ENCODE measurements around the gene ATP8A2. TPM values are rescaled to one million over a fixed set of nuclear protein-coding genes. Genes with fewer than 3 reads are reported as not detected.
"Not testable (repeated sequence)": the region's sequence is repeated elsewhere in the genome, so short reads cannot be mapped to it uniquely, and the experiment has no call there.

ATP8A2 gene
- 0.05 TPM for total RNA-seq
- long read RNA-seq: 0 reads

DNA sequence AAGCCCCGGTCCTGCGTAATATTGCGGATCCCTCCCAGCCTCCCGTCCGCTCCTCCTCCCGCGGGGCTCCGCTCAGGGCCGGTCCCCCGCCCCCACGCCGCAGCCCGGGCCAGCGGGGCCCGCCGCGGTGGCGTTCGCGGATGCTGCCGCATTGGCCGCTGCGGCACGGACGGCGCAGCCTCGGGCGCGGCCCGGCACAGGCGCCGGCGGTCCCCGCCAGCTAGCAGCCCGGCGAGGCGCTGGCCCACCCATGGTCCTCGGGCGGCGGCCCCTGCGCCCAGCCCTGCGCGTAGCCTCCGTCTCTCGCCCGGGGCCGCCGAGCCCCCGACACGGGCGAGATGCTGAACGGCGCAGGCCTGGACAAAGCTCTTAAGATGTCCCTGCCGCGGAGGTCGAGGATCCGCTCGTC is at the start of gene ATP8A2:
ATP8A2 (plus strand) TSS at position 100 of the 409 bp plus-strand sequence; CDS start at position 339, 239 bp downstream.
- no peak for DNase-seq
- ATAC-seq (ENCODE audit: poor library complexity): no peak
- intact Hi-C loops (cut with DNase I): no loop called here

DNA sequence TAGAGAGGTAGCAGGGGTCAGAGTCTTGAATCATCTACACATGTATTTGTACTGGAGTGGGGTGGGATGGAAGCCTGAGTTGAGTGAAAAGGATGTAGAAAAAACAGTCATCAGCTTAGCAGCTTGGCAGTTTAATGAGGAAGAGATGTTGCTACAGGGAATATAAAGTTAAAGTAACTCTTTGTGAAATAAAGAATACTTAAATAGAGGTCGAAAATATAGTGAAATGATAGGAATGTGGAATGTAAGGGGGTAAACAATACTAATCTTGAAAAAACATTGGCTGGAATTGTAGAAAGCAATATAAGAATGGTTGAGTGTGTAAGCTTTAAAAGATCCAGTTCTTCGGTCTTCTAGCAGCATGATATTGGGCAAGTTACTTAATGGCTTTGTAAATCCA is 47.7 kb upstream of the ATP8A2 start:
- DNase-seq (no peak), ATAC-seq (ENCODE audit: poor library complexity) (no peak)

DNA sequence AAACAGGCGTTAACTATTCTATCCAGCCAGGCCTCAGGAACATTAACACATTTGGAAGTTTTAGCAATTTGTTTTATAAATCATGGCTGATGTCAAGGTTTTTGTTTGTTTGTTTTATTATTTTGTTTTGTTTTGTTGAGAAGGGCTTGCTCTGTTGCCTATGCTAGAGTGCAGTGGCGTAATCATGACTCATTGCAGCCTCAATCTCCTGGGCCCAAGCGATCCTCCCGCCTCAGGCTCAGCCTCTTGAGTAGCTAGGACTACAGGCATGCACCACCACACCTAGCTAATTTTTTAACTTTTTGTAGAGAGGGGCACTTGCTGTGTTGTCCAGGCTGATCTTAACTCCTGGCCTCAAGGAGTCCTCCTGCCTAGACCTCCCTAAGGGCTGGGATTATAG is 42.1 kb upstream of the ATP8A2 start:
- ATAC-seq (ENCODE audit: poor library complexity) (no peak), DNase-seq (no peak)
- intact Hi-C loops (cut with DNase I): no loop called here

More for the DNA sequence above, 47.7 kb upstream of the ATP8A2 start:
- intact Hi-C loops (cut with DNase I): no loop called here

DNA sequence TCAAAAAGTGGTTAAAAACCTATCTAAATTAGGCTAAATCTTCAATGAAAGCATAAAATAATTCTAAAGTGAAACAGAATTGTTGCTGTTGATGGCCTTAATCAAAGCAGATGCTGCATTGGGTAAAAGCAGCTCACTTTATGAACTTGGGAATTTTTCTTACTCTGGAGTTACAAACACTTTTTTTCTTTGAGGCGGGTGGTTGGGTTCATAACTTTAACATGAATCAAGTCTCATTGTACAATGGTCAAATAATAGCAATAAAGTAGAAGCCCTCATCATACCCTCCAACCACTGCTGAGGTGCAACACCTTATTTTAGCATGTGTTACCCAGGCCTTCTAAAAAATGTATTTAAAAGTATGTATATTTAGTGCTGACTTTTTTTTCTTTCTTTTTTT is 41.2 kb upstream of the ATP8A2 start:
- ATAC-seq (ENCODE audit: poor library complexity): no peak
- intact Hi-C loops (cut with DNase I): no loop called here
- no peak for DNase-seq

DNA sequence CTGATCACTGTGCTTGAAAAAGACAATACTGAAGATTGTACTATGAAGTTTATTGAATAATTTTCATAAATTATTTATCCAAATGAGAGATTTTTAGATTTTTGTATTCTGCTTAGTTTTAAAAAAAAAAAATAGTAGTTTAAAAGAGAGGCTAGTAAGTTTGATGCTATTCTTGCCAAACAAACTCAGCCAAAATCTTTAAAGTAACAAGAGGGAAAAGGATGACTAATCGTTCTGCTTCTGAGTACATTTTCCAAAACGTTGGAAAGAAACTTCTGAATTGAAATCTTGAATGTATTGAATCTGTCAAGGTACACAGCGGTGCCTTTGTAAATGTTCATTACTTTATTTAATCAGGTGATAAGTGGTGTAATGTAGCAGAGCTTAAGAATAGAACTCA is 35.9 kb upstream of the ATP8A2 start:
- intact Hi-C loops (cut with DNase I): no loop called here
- DNase-seq (no peak), ATAC-seq (ENCODE audit: poor library complexity) (no peak)

DNA sequence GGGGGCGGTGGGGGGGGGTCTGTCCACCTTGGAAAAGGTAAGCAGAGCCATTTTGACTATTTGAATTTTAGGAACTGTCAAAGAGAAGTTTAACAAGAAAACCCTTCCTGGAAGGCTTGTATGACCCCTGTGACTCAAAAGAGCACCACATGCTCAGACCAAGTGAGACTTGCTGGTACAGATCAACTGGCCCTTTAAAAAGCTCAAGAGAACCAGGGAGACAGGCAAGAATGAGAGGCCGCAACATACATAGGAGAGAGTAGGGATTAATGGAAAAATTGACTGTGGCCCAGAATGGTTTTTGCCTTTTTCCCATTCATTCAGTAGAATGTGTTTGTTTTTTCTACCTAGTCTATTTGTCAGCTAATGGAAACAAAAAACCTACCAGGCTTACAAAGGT is 26.2 kb upstream of the ATP8A2 start:
- ATAC-seq (ENCODE audit: poor library complexity): no peak

DNA sequence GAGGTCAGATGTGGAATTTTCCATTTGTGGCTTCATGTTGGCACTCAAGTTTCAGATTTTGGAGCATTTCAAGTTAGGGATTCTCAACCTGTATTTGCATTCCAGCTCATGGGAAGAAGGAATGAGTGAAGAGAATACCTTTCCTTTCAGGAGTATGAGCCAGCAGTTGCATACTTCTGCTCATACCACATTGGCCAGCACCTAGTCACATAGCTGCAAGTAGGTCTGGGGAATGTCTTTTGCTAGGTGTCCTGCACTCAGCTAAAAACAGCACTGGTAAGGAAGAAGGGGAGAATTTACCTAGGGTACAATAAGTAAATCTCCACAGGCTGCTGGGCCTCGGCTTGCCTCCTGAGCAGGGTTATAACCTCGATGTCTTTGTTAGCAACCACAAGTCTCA is 24.6 kb upstream of the ATP8A2 start:
- no peak for ATAC-seq (ENCODE audit: poor library complexity)
- no peak for DNase-seq
- intact Hi-C loops (cut with DNase I): no loop called here

More for the DNA sequence above, 26.2 kb upstream of the ATP8A2 start:
- DNase-seq: no peak
- intact Hi-C loops (cut with DNase I): no loop called here

DNA sequence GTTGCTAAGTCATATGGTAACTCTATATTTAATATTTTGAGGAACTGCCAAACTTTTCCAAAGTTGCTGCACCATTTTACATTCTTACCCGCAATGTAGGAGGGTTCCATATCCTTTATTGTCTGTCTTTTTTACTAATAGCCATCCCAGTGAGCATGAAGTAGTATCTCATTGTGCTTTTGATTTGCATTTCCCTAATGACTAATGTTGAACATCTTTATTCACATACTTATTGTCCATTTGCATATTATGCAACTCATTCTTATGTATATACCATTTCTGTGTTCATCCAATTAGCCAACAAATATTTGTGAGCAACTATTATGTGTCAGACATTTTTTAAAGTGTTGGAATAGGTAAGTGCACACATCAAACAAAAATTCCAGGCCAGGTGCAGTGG is 20.4 kb upstream of the ATP8A2 start:
- intact Hi-C loops (cut with DNase I): no loop called here
- ATAC-seq (ENCODE audit: poor library complexity) (no peak), DNase-seq (no peak)

DNA sequence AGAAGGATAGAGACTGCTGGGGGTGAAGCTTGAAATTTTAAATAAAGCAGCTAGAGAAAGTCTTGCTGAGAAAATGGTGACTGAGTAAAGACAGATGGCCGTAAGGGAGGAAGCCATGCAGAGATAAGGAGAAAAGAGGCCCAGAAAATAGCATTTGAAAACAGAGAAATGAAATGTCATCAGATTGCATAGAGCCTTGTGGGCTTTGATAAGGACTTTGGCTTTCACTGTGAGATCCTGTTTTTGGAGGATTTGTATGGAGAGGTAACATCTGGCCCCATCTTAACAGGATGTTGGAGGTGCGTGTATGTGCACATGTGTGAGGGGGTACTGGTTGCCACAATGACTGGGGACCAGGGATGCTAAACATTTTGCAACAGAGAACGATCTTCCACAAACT is 19.5 kb upstream of the ATP8A2 start:
- DNase-seq: no peak
- intact Hi-C loops (cut with DNase I): no loop called here

DNA sequence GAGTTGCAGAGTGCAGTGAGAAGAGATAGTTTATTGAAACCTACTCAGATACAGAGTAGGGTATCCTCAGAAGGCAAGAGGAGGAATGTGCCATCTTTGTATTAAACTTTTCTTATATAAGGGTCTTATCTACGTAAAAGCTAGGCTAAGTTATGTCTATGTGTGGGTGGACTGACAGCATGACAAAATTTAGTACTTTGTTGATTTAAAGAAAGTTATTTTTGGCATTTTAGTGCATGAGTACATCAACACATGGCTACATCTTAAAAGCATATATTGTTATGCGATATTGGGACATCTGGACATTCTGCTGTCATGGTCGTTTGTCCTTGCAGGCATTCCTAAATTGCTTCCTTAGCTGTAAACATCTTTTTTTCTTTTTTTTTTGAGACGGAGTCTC is 19.0 kb upstream of the ATP8A2 start:
- DNase-seq (no peak), ATAC-seq (ENCODE audit: poor library complexity) (no peak)
- intact Hi-C loops (cut with DNase I): no loop called here

More for the DNA sequence above, 19.5 kb upstream of the ATP8A2 start:
- no peak for ATAC-seq (ENCODE audit: poor library complexity)

DNA sequence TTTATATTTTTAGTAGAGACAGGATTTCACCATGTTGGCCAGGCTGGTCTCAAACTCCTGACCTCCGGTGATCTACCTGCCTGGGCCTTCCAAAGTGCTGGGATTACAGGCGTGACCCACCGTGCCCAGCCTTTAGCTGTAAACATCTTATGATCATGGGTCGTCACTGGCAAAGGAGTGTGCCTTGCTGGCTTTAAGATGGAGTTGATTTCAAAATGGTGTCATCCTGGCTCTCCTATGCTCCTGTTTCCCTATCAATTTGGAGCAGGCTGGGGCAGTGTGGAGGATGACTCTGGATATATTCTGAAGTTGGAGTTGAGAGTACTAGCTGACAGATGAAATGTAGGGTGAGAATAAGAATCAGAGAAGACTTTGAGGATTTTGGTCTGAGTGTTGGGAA is 18.4 kb upstream of the ATP8A2 start:
- ATAC-seq (ENCODE audit: poor library complexity) (no peak), DNase-seq (no peak)
- intact Hi-C loops (cut with DNase I): no loop called here

DNA sequence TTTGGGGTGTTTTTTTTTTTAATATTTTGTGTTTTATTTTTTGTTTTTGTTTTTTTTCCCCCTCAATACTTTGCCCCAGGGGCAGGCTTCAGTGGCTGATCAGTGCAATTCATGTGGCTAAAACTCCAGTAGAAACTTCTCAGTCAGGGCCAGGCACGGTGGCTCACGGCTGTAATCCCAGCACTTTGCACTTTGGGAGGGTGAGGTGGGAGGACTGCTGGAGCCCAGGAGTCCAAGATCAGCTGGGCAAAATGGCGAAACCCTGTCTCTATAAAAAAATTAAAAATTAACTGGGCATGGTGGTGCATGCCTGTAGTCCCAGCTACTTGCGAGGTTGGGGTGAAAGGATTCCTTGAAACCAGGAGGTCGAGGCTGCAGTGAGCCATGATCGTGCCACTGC is 17.4 kb upstream of the ATP8A2 start:
- DNase-seq: no peak
- intact Hi-C loops (cut with DNase I): no loop called here

DNA sequence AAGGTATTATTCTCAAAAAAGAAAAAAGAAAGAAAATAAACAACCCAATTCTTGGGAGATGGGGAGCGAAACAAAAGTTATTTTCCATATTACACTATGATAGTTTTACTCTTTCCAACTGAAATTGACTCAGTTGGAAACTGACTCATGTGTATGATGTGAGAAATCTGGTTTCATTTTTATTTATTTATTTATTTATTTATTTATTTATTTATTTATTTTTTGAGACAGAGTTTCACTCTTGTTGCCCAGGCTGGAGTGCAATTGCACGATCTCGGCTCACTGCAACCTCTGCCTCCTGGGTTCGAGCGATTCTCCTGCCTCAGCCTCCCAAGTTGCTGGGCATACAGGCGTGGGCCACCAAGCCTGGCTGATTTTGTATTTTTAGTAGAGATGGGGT is 11.3 kb upstream of the ATP8A2 start:
- DNase-seq; intact Hi-C loops (cut with DNase I); ATAC-seq (ENCODE audit: poor library complexity): not testable (repeated sequence)

More for the DNA sequence above, 17.4 kb upstream of the ATP8A2 start:
- no peak for ATAC-seq (ENCODE audit: poor library complexity)

DNA sequence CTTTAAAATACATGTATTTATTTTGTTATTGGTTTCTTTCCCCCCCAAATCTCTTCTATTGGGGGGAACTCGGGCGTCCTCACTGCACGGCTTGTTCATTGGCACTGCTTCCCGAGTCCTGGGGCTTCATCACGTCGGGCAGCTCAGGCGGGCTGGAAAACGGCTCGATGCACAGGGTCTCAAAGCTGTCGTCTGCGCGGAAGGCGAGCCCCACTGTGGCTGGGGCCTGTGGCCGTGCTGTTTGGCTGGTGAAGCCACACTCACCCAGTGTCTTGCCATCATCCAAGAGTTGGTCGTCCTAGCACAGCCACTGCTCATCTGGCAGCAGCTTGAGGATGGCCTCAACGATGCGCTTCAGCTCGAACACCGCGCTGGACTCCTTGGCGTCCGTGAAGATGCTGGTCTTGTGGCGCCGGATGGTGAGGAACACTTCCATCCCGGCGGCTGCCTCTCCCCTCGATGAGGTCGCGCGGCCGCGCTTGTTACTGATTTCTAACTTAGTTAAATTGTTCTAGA is 6.0 kb upstream of the ATP8A2 start:
- intact Hi-C loops (cut with DNase I): no loop called here
- ATAC-seq (ENCODE audit: poor library complexity) (no peak), DNase-seq (no peak)

DNA sequence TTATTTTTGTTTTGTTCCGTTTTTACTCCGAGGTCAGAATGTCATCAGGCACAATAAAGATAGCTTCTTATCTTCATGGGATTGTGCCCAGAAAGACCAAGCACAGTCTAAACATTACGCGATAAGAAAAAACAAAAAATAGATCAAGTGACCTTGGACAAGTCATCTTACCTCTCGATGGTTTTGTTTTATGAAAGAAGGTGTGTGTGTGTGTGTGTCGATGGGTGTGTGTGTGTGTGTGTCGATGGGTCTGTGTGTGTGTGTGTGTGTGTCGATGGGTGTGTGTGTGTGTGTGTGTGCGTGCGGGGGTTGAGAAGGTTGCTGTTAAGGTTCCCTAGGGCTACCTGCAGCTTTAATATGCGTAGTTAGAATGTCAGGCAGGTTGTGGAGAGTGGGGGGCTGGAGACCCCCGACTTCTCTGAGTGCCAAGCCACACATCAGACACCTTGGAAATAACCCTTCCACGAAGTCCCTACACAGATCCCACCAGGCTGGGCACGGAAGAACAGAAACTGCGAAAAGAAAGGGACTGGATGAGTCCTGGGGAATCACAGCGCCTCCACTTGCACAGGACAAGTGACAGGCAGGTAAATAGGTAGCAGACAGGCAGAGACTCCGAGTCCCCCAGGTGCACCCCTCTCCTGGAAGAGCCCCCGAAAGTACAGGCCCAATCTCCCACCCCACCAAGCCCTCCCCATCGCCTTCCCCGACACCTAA is 458 bp upstream of the ATP8A2 start:
- ATAC-seq (ENCODE audit: poor library complexity): no peak
- DNase-seq: no peak
- intact Hi-C loops (cut with DNase I): no loop called here

DNA sequence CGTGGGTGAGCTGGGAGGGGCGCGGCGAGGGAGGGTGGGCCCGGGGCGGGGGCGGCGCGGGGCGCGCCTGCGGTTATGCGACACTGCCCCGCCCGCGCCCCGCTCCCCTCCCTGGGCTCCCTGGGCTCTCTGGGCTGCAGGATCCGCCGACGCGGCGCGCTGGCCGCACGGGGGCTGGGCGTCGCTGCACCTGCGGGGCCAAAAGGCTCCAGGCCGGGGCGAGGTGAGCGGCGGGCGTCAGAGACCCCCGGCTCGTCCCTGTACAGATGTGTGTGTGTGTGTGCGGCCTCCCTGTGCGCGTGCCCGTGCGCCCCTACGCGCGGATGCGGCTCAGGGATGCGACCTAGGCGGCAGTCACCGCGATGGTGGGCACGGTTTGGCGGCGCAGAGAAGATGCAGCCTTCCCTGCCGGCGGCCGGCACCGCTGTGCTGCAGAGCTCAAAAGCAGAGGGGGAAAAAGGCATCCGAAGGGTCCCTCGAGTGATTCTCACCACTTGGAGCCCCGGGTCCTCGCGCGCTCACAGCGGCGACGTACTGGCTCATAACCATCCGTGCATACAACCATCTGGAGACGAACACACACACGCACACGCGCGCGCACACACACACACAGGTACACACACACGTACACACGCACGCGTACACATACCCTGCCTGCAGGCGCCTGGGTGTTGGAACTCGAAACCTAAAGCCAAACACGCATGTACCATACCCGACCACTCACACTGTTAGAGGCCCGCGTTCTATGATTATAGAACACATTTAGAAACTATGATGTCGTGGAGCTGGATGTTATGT is 709 bp downstream of the ATP8A2 start:
- ATAC-seq (ENCODE audit: poor library complexity) (no peak), DNase-seq (no peak)
- intact Hi-C loops (cut with DNase I): no loop called here

DNA sequence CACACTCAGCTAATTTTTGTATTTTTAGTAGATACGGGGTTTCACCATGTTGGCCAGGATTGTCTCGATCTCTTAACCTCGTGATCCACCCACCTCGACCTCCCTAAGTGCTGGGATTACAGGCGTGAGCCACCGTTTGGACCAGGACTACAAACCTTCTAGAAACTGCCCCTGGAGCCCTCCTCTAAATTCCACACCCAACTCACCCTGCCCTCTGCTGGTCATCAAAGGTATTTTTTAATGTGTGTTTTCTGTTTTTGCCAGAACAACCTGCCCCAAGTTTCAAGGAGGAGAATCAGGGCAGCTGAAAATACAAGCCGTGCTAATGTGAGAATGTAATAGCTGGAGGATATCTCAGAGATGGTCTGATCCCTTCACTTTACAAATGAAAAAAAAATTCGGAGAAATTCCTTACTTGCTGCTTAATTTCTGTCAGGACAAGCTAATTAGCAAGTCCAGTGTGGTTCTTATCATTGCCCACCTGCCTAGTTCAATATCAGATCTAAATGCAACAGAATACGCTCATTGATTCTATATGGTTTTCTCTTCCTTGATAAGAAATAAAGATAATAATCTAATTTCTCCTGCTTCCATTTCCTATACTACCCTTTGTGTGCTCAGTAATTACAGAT is 4.1 kb downstream of the ATP8A2 start:
- intact Hi-C loops (cut with DNase I): no loop called here
- ATAC-seq (ENCODE audit: poor library complexity): no peak
- no peak for DNase-seq

DNA sequence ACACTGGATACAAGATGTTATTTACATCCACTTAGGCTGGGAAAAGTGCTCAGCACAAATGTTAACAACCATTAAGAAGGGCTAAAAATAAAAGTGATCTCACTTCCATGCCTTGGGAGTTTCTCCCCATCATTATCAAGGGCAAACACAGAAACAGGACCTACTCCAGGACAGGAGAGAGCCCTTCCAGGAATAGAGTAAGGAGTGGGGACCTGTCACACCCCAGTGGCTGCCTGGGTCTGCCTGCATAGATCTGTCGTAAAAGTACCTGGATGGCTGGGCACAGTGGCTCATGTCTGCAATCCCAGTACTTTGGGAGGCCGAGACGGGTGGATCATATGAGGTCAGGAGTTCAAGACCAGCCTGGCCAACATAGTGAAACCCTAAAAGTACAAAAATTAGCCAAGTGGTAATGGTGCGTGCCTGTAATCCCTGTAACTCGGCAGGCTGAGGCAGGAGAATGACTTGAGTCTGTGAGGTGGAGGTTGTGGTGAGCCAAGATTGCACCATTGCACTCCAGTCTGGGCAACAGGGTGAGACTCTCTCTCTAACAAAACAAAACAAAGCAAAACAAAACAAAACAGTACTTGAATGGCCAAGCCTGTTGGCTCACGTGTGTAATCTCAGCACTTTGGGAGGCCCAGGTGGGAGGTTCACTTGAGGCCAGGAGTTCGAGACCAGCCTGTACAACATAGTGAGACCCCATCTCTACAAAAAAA is 5.6 kb downstream of the ATP8A2 start:
- intact Hi-C loops (cut with DNase I): no loop called here
- DNase-seq (no peak), ATAC-seq (ENCODE audit: poor library complexity) (no peak)

DNA sequence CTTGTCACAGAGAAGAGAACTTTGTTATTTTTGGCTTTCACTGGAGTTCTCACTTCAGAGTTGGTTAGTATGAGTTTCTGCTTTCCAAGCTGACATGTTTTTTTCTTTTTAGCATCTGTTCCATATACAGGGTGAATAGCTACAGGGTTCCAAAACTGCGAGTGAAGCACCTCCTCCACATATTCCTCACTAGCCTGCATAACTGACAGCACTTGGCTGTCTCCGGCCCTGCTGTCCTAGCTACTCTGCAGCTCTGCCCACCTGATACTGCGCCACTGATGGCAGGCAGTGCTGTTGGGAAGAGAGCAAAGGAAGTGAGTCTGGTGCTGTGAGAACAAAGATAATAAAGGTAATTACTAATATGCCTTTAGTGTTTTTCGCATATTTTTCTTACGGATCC is 6.8 kb downstream of the ATP8A2 start:
- DNase-seq (no peak), ATAC-seq (ENCODE audit: poor library complexity) (peak; percentile 39)
- intact Hi-C loops (cut with DNase I): no loop called here

All from Right ventricle myocardium superior (tissue), 1 donor.